KOPT-K1 (cell line): ENCODE measurements around the gene ZBTB3.
A peak's percentile ranks its signal among the peaks of the same experiment; 100 is the strongest.

ENCODE experiments used
- H3K27ac ChIP-seq: fragments of 200-600 bp; sonication (generic); 2 replicates; pipeline ENCODE4 v1.5.1; 2016; ENCODE audit warnings: antibody characterized with exemption, mild to moderate bottlenecking, low read depth, low read length; ENCODE audit not compliant: poor library complexity, severe bottlenecking
- H3K36me3 ChIP-seq: fragments of 200-600 bp; sonication (generic); 2 replicates; pipeline ENCODE4 v1.5.1; 2017; ENCODE audit warnings: antibody characterized with exemption, mild to moderate bottlenecking, low read length, moderate library complexity; ENCODE audit not compliant: insufficient read depth
- H3K9me3 ChIP-seq: fragments of 200-600 bp; sonication (generic); 2 replicates; pipeline ENCODE4 v1.5.1; 2017; ENCODE audit warnings: antibody characterized with exemption, low read length, mild to moderate bottlenecking; ENCODE audit not compliant: insufficient read depth, poor library complexity, severe bottlenecking

ZBTB3 gene

GRCh38 chr11:62753736-62754603, at the start of gene ZBTB3:
TSS of gene ZBTB3 (minus strand) at chr11:62754160. CDS start at chr11:62753664, 496 bp downstream.
- peaks cover 21% of the 10 kb centered on the region for H3K36me3 ChIP-seq
- H3K27ac ChIP-seq, result peak within 1 kb of the TSS; percentile 84
- H3K9me3 ChIP-seq, result no peaks in the 10 kb centered on the region

- Histone ChIP-seq H3K36me3 (peaks cover 80% of the 10 kb centered on the region), H3K27ac (no peak overlapping the region), H3K9me3 (no peaks in the 10 kb centered on the region)
These were observed 47.1 kb upstream of the ZBTB3 start for GRCh38 chr11:62801071-62801470.

GRCh38 chr11:62799486-62799885, 45.5 kb upstream of the ZBTB3 start:
- H3K9me3 ChIP-seq, result no peaks in the 10 kb centered on the region
- H3K36me3 ChIP-seq, result peaks cover 96% of the 10 kb centered on the region
- no peak overlapping the region for H3K27ac ChIP-seq

GRCh38 chr11:62796281-62796680, 42.3 kb upstream of the ZBTB3 start:
- H3K36me3 ChIP-seq, result peaks cover 93% of the 10 kb centered on the region
- no peaks in the 10 kb centered on the region for H3K9me3 ChIP-seq
- no peak overlapping the region for H3K27ac ChIP-seq

GRCh38 chr11:62794201-62794775, 40.3 kb upstream of the ZBTB3 start:
- H3K27ac ChIP-seq, result no peak overlapping the region
- no peaks in the 10 kb centered on the region for H3K9me3 ChIP-seq
- peaks cover 90% of the 10 kb centered on the region for H3K36me3 ChIP-seq

- Histone ChIP-seq H3K36me3 (peaks cover 75% of the 10 kb centered on the region), H3K9me3 (no peaks in the 10 kb centered on the region), H3K27ac (peak overlapping the region; percentile 85)
These were observed 38.2 kb upstream of the ZBTB3 start for GRCh38 chr11:62792202-62792575.

- peaks cover 70% of the 10 kb centered on the region for H3K36me3 ChIP-seq
These were observed 37.7 kb upstream of the ZBTB3 start, which contains the start of gene TMEM223 for GRCh38 chr11:62791501-62792201. TSS of gene TMEM223 (minus strand) at chr11:62792006. CDS start at chr11:62791994, 12 bp downstream.

GRCh38 chr11:62789576-62789975, 35.6 kb upstream of the ZBTB3 start:
- Histone ChIP-seq H3K9me3 (no peaks in the 10 kb centered on the region), H3K36me3 (peaks cover 62% of the 10 kb centered on the region), H3K27ac (no peak overlapping the region)

More at GRCh38 chr11:62791501-62792201, 37.7 kb upstream of the ZBTB3 start, which contains the start of gene TMEM223:
- H3K27ac ChIP-seq, result peak within 1 kb of the TSS; percentile 85
- no peaks in the 10 kb centered on the region for H3K9me3 ChIP-seq

GRCh38 chr11:62788991-62789390, 35.0 kb upstream of the ZBTB3 start:
- peaks cover 56% of the 10 kb centered on the region for H3K36me3 ChIP-seq
- H3K9me3 ChIP-seq, result no peaks in the 10 kb centered on the region
- H3K27ac ChIP-seq, result no peak overlapping the region

- peaks cover 52% of the 10 kb centered on the region for H3K36me3 ChIP-seq
- peak within 1 kb of the TSS; percentile 91 for H3K27ac ChIP-seq
- no peaks in the 10 kb centered on the region for H3K9me3 ChIP-seq
These were observed 33.2 kb upstream of the ZBTB3 start, which contains the start of gene TMEM179B for GRCh38 chr11:62787005-62787759. TSS of gene TMEM179B (plus strand) at chr11:62787402. CDS start at chr11:62787432, 30 bp downstream.

- Histone ChIP-seq H3K27ac (peak overlapping the region; percentile 91), H3K9me3 (no peaks in the 10 kb centered on the region), H3K36me3 (peaks cover 57% of the 10 kb centered on the region)
These were observed 32.5 kb upstream of the ZBTB3 start for GRCh38 chr11:62786318-62787004.

- peaks cover 62% of the 10 kb centered on the region for H3K36me3 ChIP-seq
- H3K27ac ChIP-seq, result no peak overlapping the region
- no peaks in the 10 kb centered on the region for H3K9me3 ChIP-seq
These were observed 28.8 kb upstream of the ZBTB3 start for GRCh38 chr11:62782753-62783152.

- no peak overlapping the region for H3K27ac ChIP-seq
- no peaks in the 10 kb centered on the region for H3K9me3 ChIP-seq
- H3K36me3 ChIP-seq, result peaks cover 78% of the 10 kb centered on the region
These were observed 24.5 kb upstream of the ZBTB3 start for GRCh38 chr11:62778441-62778840.

- H3K36me3 ChIP-seq, result peaks cover 70% of the 10 kb centered on the region
- no peaks in the 10 kb centered on the region for H3K9me3 ChIP-seq
- H3K27ac ChIP-seq, result no peak overlapping the region
These were observed 23.4 kb upstream of the ZBTB3 start for GRCh38 chr11:62777389-62777788.
